Activated naive CD8-positive, alpha-beta T cell treated with anti-CD3 and anti-CD28 coated beads, Interleukin-2, amount 50 U/mL, for 24 hours (primary cell): ENCODE measurements around the gene GRIN3A.
A peak's percentile ranks its signal among the peaks of the same experiment; 100 is the strongest.
"Not testable (repeated sequence)": the region's sequence is repeated elsewhere in the genome, so short reads cannot be mapped to it uniquely, and the experiment has no call there.

ENCODE experiments used
- ATAC-seq: fragments of 150-1000 bp; cut with Tn5 transposase; one replicate; pipeline ENCODE4 v1.10.0; 2021
- DNase-seq: peaks from one replicate; pipeline ENCODE4 v3.0.0; 2021
- H3K27ac Mint-ChIP-seq: one replicate; pipeline ENCODE4 v1.8.0; 2021; ENCODE audit warnings: mild to moderate bottlenecking, mixed read lengths
- H3K27me3 Mint-ChIP-seq: one replicate; pipeline ENCODE4 v1.8.0; 2021; ENCODE audit warnings: mixed read lengths
- H3K36me3 Mint-ChIP-seq: one replicate; pipeline ENCODE4 v1.8.0; 2021; ENCODE audit warnings: low read depth, mixed read lengths
- H3K4me1 Mint-ChIP-seq: one replicate; pipeline ENCODE4 v1.8.0; 2021; ENCODE audit warnings: mixed read lengths
- H3K4me3 Mint-ChIP-seq: one replicate; pipeline ENCODE4 v1.8.0; 2021; ENCODE audit warnings: mild to moderate bottlenecking, moderate library complexity, mixed read lengths
- H3K9me3 Mint-ChIP-seq: one replicate; pipeline ENCODE4 v1.8.0; 2021; ENCODE audit warnings: mixed read lengths

The GRIN3A gene

GRCh38 chr9:101564252-101564651 is 174.2 kb downstream of the GRIN3A start:
- Mint-ChIP-seq H3K4me3 (no peak overlapping the region), H3K27ac (no peak overlapping the region), H3K9me3 (peaks cover 2% of the 10 kb centered on the region), H3K4me1 (peaks cover 34% of the 10 kb centered on the region), H3K27me3 (no peaks in the 10 kb centered on the region), H3K36me3 (peaks cover 72% of the 10 kb centered on the region)
- DNase-seq = no peak
- no peak for ATAC-seq

DNA sequence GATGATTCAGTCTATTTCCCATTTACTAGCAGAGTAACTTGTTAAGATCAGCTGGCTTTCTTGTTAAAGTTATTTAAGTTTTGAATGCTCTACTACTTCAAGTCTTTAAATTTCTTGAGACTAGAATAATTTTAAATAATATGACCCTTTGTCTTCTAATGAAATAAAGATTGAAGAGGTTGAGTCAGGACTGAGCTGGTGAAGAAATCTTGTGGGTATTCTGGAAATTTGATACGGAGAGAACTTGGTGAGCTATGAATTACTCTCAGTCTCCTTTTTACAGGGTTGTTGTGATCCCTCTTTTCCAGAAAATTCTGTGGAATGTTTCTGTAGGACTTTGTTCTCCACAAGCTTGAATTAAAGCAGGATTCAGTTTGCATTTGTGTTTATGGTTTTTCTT is 175.5 kb downstream of the GRIN3A start:
- DNase-seq = no peak
- H3K27ac Mint-ChIP-seq = no peak overlapping the region
- no peak for ATAC-seq
- H3K27me3 Mint-ChIP-seq = no peaks in the 10 kb centered on the region
- H3K36me3 Mint-ChIP-seq = peaks cover 76% of the 10 kb centered on the region
- peaks cover 23% of the 10 kb centered on the region for H3K4me1 Mint-ChIP-seq
- peaks cover 14% of the 10 kb centered on the region for H3K9me3 Mint-ChIP-seq
- no peak overlapping the region for H3K4me3 Mint-ChIP-seq

GRCh38 chr9:101561740-101562139 is 176.7 kb downstream of the GRIN3A start:
- DNase-seq (no peak), ATAC-seq (no peak)
- H3K27me3 Mint-ChIP-seq = no peaks in the 10 kb centered on the region
- H3K4me1 Mint-ChIP-seq = peaks cover 13% of the 10 kb centered on the region
- peaks cover 18% of the 10 kb centered on the region for H3K9me3 Mint-ChIP-seq
- H3K36me3 Mint-ChIP-seq = peaks cover 79% of the 10 kb centered on the region
- H3K4me3 Mint-ChIP-seq = no peak overlapping the region
- H3K27ac Mint-ChIP-seq = no peak overlapping the region

- H3K36me3 Mint-ChIP-seq = peaks cover 78% of the 10 kb centered on the region
- not testable (repeated sequence) for H3K27ac Mint-ChIP-seq, ATAC-seq, DNase-seq, H3K4me3 Mint-ChIP-seq, H3K9me3 Mint-ChIP-seq, H3K4me1 Mint-ChIP-seq, H3K27me3 Mint-ChIP-seq
Measured at GRCh38 chr9:101549472-101550098, 188.9 kb downstream of the GRIN3A start.

GRCh38 chr9:101543098-101543735 is 195.2 kb downstream of the GRIN3A start:
- no peak for DNase-seq
- Mint-ChIP-seq H3K9me3 (no peaks in the 10 kb centered on the region), H3K36me3 (peaks cover 35% of the 10 kb centered on the region), H3K27me3 (no peaks in the 10 kb centered on the region), H3K4me3 (no peak overlapping the region), H3K4me1 (no peaks in the 10 kb centered on the region), H3K27ac (no peak overlapping the region)
- no peak for ATAC-seq

- no peak overlapping the region for H3K27ac Mint-ChIP-seq
- DNase-seq = no peak
- H3K9me3 Mint-ChIP-seq = no peaks in the 10 kb centered on the region
- no peak overlapping the region for H3K4me3 Mint-ChIP-seq
- no peak for ATAC-seq
- no peaks in the 10 kb centered on the region for H3K27me3 Mint-ChIP-seq
- H3K36me3 Mint-ChIP-seq = peaks cover 24% of the 10 kb centered on the region
- peaks cover 12% of the 10 kb centered on the region for H3K4me1 Mint-ChIP-seq
Measured at GRCh38 chr9:101540069-101540468, 198.4 kb downstream of the GRIN3A start.

DNA sequence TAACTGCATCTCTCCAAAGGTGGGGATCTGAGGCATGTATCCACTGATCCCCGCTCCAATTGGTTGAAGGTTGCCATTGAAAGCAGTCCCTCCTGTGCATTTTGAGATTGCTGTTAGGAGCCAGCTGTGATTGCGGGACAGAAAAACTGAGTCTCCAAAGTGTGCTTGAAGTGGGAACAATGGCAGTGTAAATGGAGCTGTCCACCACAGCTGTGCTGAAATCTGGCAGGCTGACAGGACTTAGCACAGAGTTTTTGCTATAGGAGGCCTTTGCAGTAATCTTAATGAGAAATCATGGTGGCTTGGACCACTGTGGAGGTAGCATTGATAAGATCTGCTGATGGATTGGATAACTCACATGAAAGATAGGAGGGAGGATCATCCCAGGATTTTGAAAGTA is 201.5 kb downstream of the GRIN3A start:
- H3K27ac Mint-ChIP-seq = no peak overlapping the region
- H3K36me3 Mint-ChIP-seq = peaks cover 15% of the 10 kb centered on the region
- no peak for ATAC-seq
- H3K4me1 Mint-ChIP-seq = peaks cover 22% of the 10 kb centered on the region
- H3K4me3 Mint-ChIP-seq = no peak overlapping the region
- peak; percentile 23 for DNase-seq
- no peaks in the 10 kb centered on the region for H3K9me3 Mint-ChIP-seq
- H3K27me3 Mint-ChIP-seq = no peaks in the 10 kb centered on the region

- Mint-ChIP-seq H3K4me1 (peaks cover 22% of the 10 kb centered on the region), H3K27me3 (no peaks in the 10 kb centered on the region), H3K27ac (no peak overlapping the region), H3K36me3 (peaks cover 15% of the 10 kb centered on the region), H3K4me3 (no peak overlapping the region), H3K9me3 (no peaks in the 10 kb centered on the region)
- no peak for ATAC-seq
- DNase-seq = no peak
Measured at GRCh38 chr9:101536351-101536750, 202.1 kb downstream of the GRIN3A start.

- peak; percentile 99 for DNase-seq
- no peaks in the 10 kb centered on the region for H3K9me3 Mint-ChIP-seq
- H3K4me1 Mint-ChIP-seq = peaks cover 29% of the 10 kb centered on the region
- peak within 1 kb of the TSS; percentile 98 for H3K4me3 Mint-ChIP-seq
- peak within 1 kb of the TSS; percentile 100 for H3K27ac Mint-ChIP-seq
- peaks cover 4% of the 10 kb centered on the region for H3K27me3 Mint-ChIP-seq
- H3K36me3 Mint-ChIP-seq = peaks cover 11% of the 10 kb centered on the region
- peak; percentile 98 for ATAC-seq
Measured at GRCh38 chr9:101533334-101534204, 204.9 kb downstream of the GRIN3A start, which contains the start of gene RNF20. Gene RNF20 (plus strand): TSS chr9:101533853. CDS start chr9:101535424, 1,571 bp downstream.

DNA sequence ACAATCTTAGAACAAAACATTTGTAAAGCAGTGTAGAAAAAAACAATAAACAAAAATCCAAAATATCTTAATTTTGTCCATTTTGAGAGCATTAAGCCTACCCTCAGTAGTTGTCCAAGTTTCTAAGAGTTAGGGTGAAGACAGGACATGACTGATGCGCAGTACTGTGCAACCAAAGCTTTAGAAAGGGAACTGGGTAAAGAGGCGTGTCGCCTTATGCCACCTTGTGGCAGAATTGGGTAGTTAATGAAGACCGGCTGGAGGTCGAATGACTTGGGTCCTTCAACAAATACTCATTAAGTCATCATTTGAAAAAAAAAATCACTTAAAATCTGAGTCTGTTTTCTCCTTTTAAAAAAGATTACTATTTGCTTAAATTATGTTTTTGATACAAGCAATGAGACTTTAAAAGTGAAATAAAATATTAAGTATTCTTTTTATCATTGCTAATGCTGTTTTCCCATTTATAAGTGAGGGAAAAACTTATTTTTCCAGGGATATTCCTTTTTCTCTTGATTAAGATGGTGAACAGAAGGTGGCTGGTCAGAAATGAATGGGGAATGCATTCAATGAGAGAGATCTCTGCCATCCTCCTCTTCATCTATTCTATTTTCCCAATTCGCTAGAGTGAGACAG is 208.3 kb downstream of the GRIN3A start:
- Mint-ChIP-seq H3K27me3 (peaks cover 8% of the 10 kb centered on the region), H3K36me3 (peaks cover under 1% of the 10 kb centered on the region), H3K27ac (no peak overlapping the region), H3K4me3 (no peak overlapping the region), H3K4me1 (peaks cover 18% of the 10 kb centered on the region), H3K9me3 (no peaks in the 10 kb centered on the region)
- DNase-seq (peak; percentile 65), ATAC-seq (peak; percentile 44)

GRCh38 chr9:101528015-101528414 is 210.4 kb downstream of the GRIN3A start:
- H3K9me3 Mint-ChIP-seq = no peaks in the 10 kb centered on the region
- H3K27me3 Mint-ChIP-seq = peaks cover 17% of the 10 kb centered on the region
- no peak overlapping the region for H3K27ac Mint-ChIP-seq
- no peak for ATAC-seq
- no peak for DNase-seq
- no peaks in the 10 kb centered on the region for H3K36me3 Mint-ChIP-seq
- peaks cover 10% of the 10 kb centered on the region for H3K4me1 Mint-ChIP-seq
- H3K4me3 Mint-ChIP-seq = no peak overlapping the region

DNA sequence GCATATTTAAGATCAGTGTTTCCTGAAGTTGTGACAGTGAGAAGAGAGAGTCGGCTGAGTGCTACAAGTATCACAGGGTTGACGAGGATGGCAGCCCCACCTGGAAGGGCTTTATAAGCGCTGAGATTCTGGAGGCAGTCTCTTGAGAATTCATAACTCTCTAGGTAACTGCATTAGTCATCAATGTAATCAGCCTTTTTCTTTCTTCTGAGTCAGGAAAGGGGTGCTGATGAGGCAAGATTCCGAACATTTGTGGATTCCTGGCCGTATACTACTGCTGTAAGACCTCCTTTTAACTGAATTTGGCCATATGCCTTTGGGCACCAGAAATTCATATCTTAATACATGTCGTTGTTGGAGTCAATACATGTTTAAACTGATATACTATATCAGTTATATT is 211.4 kb downstream of the GRIN3A start:
- Mint-ChIP-seq H3K4me3 (no peak overlapping the region), H3K36me3 (no peaks in the 10 kb centered on the region), H3K9me3 (no peaks in the 10 kb centered on the region), H3K27ac (no peak overlapping the region), H3K4me1 (peaks cover 7% of the 10 kb centered on the region), H3K27me3 (peaks cover 23% of the 10 kb centered on the region)
- DNase-seq (no peak), ATAC-seq (no peak)

DNA sequence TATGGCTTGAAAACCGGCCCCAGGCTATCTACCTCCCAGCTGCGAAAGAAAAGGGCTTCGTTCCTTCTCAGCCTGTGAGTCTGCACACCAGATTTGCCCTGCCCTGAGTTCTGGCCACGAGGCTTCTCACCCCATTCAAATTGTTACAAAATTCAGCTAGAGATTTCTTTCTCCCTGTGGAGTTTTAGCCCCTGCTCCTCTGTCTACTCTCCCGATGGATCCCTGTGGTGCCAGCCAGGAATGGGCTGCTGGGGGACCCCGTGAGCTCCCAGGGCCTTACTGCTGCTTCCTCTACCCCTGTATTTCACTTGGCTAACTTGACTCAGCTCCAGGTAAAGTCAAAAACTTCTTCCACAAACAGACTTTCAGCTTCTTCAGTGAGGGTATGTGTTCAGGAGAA is 214.1 kb downstream of the GRIN3A start:
- no peaks in the 10 kb centered on the region for H3K9me3 Mint-ChIP-seq
- H3K4me1 Mint-ChIP-seq = peaks cover under 1% of the 10 kb centered on the region
- no peaks in the 10 kb centered on the region for H3K36me3 Mint-ChIP-seq
- H3K4me3 Mint-ChIP-seq = no peak overlapping the region
- H3K27me3 Mint-ChIP-seq = peaks cover 35% of the 10 kb centered on the region
- no peak overlapping the region for H3K27ac Mint-ChIP-seq
- DNase-seq = no peak
- ATAC-seq = no peak
